D721Med (cell line): ENCODE measurements around the gene SERP1.
A peak's percentile ranks its signal among the peaks of the same experiment; 100 is the strongest.
"Not testable (repeated sequence)": the region's sequence is repeated elsewhere in the genome, so short reads cannot be mapped to it uniquely, and the experiment has no call there.

Experiments
- DNase-seq: peaks from one replicate; pipeline ENCODE4 v3.0.0; 2011; ENCODE audit warnings: low spot score; ENCODE audit not compliant: insufficient read length
- FAIRE-seq: peaks from 2 replicates; lab custom pipeline; 2011; peaks lifted over from hg19 to GRCh38; lab: Jason Lieb, UNC
- CTCF ChIP-seq: IDR thresholded peaks from 2 replicates; pipeline ENCODE4 v1.5.1; 2012; ENCODE audit warnings: mild to moderate bottlenecking, control low read depth; ENCODE audit not compliant: insufficient read depth; ENCODE audit errors: missing control alignments

The SERP1 gene

DNA sequence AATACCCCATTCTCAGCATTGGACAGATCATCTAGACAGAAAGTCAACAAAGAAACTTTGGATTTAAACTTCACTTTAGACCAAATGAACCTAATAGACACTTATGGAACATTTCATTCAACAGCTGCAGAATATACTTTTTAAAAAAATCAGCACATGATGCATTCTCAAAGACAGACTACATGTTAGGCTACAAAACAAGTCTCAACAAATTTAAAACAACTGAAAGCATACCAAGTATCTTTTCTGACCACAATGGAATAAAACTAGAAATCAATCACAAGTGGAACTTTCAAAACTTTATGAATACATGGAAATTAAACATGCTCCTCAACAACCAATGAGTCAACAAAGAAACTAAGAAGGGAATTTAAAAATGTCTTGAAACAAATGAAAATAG, 37.9 kb downstream of the SERP1 start:
- no peak for TF ChIP-seq CTCF
- no peak for DNase-seq
- no peak for FAIRE-seq

DNA sequence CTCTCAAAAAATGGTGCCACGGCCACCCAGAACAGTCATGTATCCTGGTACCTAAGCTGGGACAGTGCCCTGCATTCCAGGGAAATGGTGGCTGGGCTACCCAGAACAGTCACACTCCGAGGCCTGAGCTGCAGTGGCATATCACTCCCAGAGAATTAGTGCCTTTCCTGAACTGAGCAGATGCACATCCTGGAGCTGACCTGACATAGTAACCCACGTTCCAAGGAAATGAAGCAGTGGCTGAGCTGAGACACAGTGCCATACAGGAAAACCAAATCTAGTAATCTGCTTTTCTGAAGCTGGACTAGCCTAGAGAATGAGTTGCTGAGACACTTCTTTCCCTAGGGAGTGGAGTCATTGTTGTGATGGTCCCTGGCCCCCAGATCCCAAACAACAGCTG, 41.8 kb downstream of the SERP1 start:
- FAIRE-seq (no peak), DNase-seq (no peak)
- no peak for TF ChIP-seq CTCF

DNA sequence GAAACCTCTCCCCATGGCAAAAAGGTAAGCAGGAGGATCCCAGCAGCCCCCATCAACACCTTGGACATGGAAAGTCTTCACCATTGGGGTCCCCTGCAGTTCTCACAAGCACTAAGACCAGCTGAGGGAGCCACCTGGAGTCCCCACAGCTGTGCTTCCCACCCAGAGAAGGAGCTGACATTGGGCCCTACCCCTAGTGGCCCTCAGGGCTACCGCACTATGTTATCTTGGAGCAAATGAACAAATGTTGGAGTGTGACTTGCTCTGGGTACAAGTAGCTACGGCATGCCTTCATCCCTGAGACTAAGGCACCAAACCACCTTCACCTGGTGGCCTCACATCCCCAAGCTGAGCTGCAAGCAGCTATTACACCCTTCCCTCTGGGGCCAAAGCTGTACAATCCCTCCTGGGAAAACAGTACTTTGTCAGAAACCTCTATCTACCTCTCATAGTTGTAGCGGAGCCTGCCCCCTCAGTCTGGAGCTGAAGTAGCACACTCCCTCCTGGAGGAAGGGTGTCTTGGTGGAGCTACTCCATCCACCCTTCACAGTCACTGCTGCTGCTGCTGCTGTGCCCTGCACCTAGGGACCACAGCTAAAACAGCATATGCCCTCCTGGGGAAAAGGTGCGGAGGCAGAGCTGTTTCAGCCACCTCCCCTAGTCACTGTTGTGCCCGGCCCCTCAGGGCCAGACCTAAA, 42.7 kb downstream of the SERP1 start:
- no peak for FAIRE-seq
- DNase-seq: no peak
- no peak for TF ChIP-seq CTCF

DNA sequence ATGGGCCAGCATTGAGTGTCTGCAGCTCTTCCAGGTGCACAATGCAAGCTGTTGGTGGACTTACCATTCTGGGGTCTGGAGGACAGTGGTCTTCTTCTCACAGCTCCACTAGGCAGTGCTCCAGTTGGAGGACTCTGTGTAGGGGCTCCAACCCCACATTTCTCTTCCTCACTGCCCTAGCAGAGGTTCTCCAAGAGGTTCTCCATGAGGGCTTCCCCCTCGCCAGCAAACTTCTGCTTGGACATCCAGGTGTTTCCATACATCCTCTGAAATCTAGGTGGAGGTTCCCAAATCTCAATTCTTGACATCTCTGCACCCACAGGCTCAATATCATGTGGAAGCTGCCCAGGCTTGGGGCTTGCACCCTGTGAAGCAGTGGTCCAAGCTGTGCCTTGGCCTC, 45.3 kb downstream of the SERP1 start:
- DNase-seq, FAIRE-seq: not testable (repeated sequence)

GRCh38 chr3:150497956-150498355, 48.3 kb downstream of the SERP1 start:
- DNase-seq: no peak
- no peak for FAIRE-seq
- no peak for TF ChIP-seq CTCF

DNA sequence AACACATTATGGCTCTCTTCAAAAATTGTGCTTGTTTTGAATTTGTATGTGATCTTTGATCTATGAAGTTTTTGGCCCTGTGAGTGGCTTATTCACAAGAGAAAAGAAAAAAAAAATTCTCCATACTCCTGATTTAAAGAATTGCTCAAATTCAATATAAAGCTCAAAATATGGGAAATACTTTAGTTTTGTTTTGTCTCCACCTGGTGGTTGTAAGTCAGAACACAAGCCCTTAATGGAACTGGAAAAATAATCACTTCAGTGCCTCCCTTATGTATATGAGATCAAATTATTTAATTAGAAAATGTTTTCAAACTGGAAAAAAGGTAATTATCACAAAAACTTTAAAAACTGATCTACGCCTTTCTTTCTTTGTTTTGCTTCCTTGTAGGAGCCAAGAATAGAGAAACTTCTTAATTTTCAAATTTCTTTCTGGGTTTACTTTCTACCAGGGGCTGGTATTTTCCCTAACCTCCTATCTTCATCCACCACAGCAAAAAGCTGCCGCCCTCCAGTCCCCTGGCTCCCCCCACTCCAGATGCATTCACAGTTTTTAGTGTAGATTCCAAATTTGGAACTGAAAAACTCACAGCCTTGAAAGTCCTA, 50.6 kb downstream of the SERP1 start:
- TF ChIP-seq CTCF: peak; percentile 83
- FAIRE-seq (no peak), DNase-seq (no peak)

- DNase-seq: no peak
- FAIRE-seq: no peak
- no peak for TF ChIP-seq CTCF
Measured at GRCh38 chr3:150495149-150495548, 51.1 kb downstream of the SERP1 start.
